K562 (cell line): ENCODE measurements around the gene PAN2. TPM values are rescaled to one million over a fixed set of nuclear protein-coding genes. Genes with fewer than 3 reads are reported as not detected.
A peak's percentile ranks its signal among the peaks of the same experiment; 100 is the strongest.

Experiments
- ARID3A ChIP-seq: IDR thresholded peaks from 2 replicates; pipeline ENCODE4 v1.6.1; 2012; ENCODE audit warnings: low read depth, low read length, improper control_type of control experiment, borderline replicate concordance
- CAMTA2 ChIP-seq: fragments of 250-450 bp; sonication (Bioruptor Pico); conservative IDR thresholded peaks from 2 replicates; pipeline ENCODE4 v1.5.1; 2022
- DEAF1 ChIP-seq: fragments of 450-650 bp; formaldehyde crosslinking; IDR thresholded peaks from 2 replicates; pipeline ENCODE4 v1.4.0; 2020; ENCODE audit warnings: mild to moderate bottlenecking, moderate library complexity
- EZH2 ChIP-seq: IDR thresholded peaks from 2 replicates; pipeline ENCODE4 v1.6.1; 2012; ENCODE audit warnings: low read depth, mild to moderate bottlenecking, inconsistent platforms, low read length, borderline replicate concordance
- HEY1 ChIP-seq: fragments of 250-450 bp; sonication (Bioruptor Pico); IDR thresholded peaks from 2 replicates; pipeline ENCODE4 v1.5.0; 2020; ENCODE audit warnings: mild to moderate bottlenecking, moderate library complexity, borderline replicate concordance
- L3MBTL2 ChIP-seq: fragments of 450-650 bp; IDR thresholded peaks from 2 replicates; pipeline ENCODE4 v1.6.1; 2016; ENCODE audit warnings: mild to moderate bottlenecking, moderate library complexity
- NCOA6 ChIP-seq: fragments of 450-650 bp; IDR thresholded peaks from 2 replicates; pipeline ENCODE4 v1.6.1; 2017; ENCODE audit warnings: mild to moderate bottlenecking
- PML ChIP-seq: IDR thresholded peaks from 2 replicates; pipeline ENCODE4 v1.6.1; 2012; ENCODE audit warnings: low read length, inconsistent platforms
- RB1 ChIP-seq: fragments of 450-650 bp; IDR thresholded peaks from 2 replicates; pipeline ENCODE4 v1.6.1; 2017; ENCODE audit warnings: low read depth, mild to moderate bottlenecking
- RUNX1 ChIP-seq: sonication (generic); IDR thresholded peaks from 2 replicates; pipeline ENCODE4 v1.6.1; 2016; ENCODE audit warnings: antibody characterized with exemption, low read depth
- SUPT5H ChIP-seq: fragments of 450-650 bp; IDR thresholded peaks from 2 replicates; pipeline ENCODE4 v1.6.1; 2016
- TCF7 ChIP-seq: sonication (generic); IDR thresholded peaks from 2 replicates; pipeline ENCODE4 v1.6.1; 2016; ENCODE audit warnings: antibody characterized with exemption, borderline replicate concordance
- TCFL5 ChIP-seq: fragments of 250-450 bp; sonication (Bioruptor Pico); conservative IDR thresholded peaks from 2 replicates; pipeline ENCODE4 v1.6.1; 2021; ENCODE audit warnings: mild to moderate bottlenecking, moderate library complexity, matching md5 sums
- ZNF12 ChIP-seq: sonication (generic); formaldehyde crosslinking; IDR thresholded peaks from 2 replicates; pipeline ENCODE4 v1.4.0; 2020; ENCODE audit warnings: mild to moderate bottlenecking, missing genetic modification reagents
- ZNF354B ChIP-seq: fragments of 250-450 bp; sonication (Bioruptor Pico); IDR thresholded peaks from 2 replicates; pipeline ENCODE4 v1.4.0; 2020
- ZNF518B ChIP-seq: fragments of 250-450 bp; sonication (Bioruptor Pico); IDR thresholded peaks from 2 replicates; pipeline ENCODE4 v1.5.0; 2021; ENCODE audit warnings: mild to moderate bottlenecking, moderate library complexity
- ZNF583 ChIP-seq: fragments of 250-450 bp; sonication (Bioruptor Pico); IDR thresholded peaks from 2 replicates; pipeline ENCODE4 v1.4.0; 2020
- ZNF668 ChIP-seq: fragments of 250-450 bp; sonication (Bioruptor Pico); IDR thresholded peaks from 2 replicates; pipeline ENCODE4 v1.8.0; 2022; ENCODE audit warnings: mild to moderate bottlenecking, inconsistent platforms
- polyA plus RNA-seq, 8 experiments: library from polyadenylated mRNA; depleted of rRNA in 4 of 8; stranded (reverse) in 5 of 8; unstranded in 3 of 8; fragments of >200 nt; fragmentation: Nextera tagmentation in 2 of 8; fragmentation: Illumina TruSeq in 1 of 8; extraction: Ambion mirVana in 2 of 8; extraction: Trizol in 1 of 8; gene quantifications; 2 replicates each; pipeline versions ENCODE4 v1.2.1 to v1.2.3, GENCODE V29; 2011 to 2014; ENCODE audit warnings: inconsistent platforms in 1 of 8, missing spikeins in 1 of 8
- total RNA-seq, 7 experiments: library from RNA; depleted of rRNA in 6 of 7; stranded (reverse); fragments of >200 nt in 6 of 7; fragmentation: Illumina TruSeq in 2 of 7; extraction: Trizol in 2 of 7; gene quantifications; 2 replicates each; pipeline versions ENCODE4 v1.2.1 to v1.2.3, GENCODE V29; 2011 to 2021; ENCODE audit warnings: low replicate concordance in 1 of 7
- TF ChIP-seq, protein P1 (sequence below): fragments of 250-450 bp; sonication (Bioruptor Pico); IDR thresholded peaks from 2 replicates; pipeline ENCODE4 v1.5.0; 2020; ENCODE audit warnings: mild to moderate bottlenecking, borderline replicate concordance

PAN2 gene
- total and polyA plus RNA-seq, 9 of the 15 experiments (the other 6 are each of a cell fraction or from before 2014, with no cell fraction given) = 15.0 to 66.1 (median 25.9) TPM

DNA sequence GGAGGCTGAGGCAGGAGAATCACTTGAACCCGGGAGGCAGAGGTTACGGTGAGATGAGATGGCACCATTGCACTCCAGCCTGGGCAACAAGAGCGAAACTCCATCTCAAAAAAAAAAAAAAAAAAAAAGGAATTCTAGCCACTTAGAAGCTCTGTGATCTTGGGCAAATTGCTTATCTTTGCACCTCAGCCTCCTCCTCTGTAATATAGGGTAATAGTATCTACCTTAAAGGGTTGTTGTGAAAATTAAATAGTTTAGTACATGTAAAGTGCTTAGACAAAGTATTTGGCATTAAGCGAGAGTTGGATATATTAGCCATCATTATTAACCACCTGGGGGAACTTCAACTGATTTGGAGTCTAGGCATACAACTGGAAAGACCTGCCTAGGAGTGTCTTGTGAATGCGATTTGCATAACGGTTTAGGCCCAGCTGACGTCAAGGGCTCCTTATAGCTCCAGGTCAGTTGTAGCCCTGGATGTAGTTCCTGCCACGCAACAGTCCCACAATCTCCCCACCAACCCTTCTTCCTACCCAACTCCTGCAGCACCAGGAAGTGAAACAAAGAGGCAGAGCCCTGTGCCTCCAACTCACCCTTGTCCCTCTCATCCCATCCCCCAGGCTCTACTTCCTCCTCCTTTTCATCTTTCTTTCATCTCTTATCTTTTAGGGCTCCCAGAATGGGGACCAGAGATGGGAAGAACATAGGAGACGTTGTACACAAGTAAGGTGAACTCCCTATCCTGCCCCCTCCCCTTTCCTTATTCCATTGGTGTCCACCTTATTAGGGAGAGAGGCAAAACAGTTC lies 2.8 kb upstream of the PAN2 start (continued):
- TF ChIP-seq, protein P1, sequence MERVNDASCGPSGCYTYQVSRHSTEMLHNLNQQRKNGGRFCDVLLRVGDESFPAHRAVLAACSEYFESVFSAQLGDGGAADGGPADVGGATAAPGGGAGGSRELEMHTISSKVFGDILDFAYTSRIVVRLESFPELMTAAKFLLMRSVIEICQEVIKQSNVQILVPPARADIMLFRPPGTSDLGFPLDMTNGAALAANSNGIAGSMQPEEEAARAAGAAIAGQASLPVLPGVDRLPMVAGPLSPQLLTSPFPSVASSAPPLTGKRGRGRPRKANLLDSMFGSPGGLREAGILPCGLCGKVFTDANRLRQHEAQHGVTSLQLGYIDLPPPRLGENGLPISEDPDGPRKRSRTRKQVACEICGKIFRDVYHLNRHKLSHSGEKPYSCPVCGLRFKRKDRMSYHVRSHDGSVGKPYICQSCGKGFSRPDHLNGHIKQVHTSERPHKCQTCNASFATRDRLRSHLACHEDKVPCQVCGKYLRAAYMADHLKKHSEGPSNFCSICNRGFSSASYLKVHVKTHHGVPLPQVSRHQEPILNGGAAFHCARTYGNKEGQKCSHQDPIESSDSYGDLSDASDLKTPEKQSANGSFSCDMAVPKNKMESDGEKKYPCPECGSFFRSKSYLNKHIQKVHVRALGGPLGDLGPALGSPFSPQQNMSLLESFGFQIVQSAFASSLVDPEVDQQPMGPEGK = no peak
- TF ChIP-seq L3MBTL2 (peak; percentile 55; the same call in 1 of the 2 replicates), CAMTA2 (no peak), DEAF1 (CRISPR knock-in tag) (no peak), NCOA6 (no peak), ZNF583 (no peak), ZNF518B (CRISPR knock-in tag) (no peak), RUNX1 (no peak), TCFL5 (CRISPR knock-in tag) (no peak), RB1 (no peak), ZNF668 (CRISPR knock-in tag) (0 out of 2 replicates have a peak, but pooled peaks have one; percentile 32), ZNF12 (CRISPR knock-in tag) (no peak), TCF7 (peak; percentile 90; the same call in 1 of the 2 replicates), SUPT5H (peak; percentile 81), ARID3A (no peak), PML (peak; percentile 12; the same call in 1 of the 2 replicates), EZH2 (no peak), HEY1 (no peak), ZNF354B (CRISPR knock-in tag) (no peak)
